HG03432 (cell line): ENCODE data around the gene HHAT.

Source experiments
- ATAC-seq: cut with Tn5 transposase; IDR thresholded peaks from one replicate; pipeline ENCODE4 v1.9.1; 2021; ENCODE audit warnings: mild to moderate bottlenecking, moderate library complexity; ENCODE audit not compliant: unreplicated experiment

Gene HHAT

DNA sequence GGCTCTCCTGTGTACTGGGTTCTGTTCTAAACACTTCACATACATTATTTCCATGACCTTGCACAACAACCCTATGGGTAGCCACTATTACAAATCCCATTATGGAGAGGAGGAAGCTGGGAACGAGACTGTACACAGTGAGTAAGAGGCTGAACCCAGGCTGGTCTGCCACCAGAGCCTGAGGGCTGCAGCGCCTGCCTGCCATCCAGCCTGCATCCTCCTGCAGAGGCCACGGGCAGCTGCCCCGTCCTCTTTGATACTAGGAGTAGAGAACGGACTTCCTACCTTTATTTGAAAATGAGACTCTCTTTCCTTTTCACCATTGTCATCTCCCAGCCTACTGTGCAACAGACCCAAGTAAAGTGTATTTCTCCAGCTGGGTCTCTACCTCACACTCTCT is 370.0 kb downstream of the HHAT start:
- ATAC-seq, result no peak

DNA sequence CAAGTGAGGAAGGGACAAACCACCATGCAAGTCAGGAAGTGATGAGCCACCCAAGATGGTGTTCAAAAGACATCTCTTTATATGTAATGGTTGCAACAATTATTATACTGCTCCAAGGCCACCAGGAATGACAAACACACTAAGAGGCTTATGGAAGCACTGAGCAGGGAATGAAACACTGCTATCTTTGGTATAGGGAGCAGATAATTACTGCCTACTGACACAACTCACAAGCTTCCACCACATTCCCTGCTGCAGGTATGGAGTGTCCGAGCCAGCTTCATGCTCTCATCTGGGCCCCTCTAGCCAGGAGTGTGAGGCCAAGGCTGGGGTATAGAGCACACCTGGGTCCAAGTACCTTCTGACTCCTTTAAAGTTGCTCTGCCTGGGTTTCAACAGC is 371.4 kb downstream of the HHAT start:
- ATAC-seq, result no peak

DNA sequence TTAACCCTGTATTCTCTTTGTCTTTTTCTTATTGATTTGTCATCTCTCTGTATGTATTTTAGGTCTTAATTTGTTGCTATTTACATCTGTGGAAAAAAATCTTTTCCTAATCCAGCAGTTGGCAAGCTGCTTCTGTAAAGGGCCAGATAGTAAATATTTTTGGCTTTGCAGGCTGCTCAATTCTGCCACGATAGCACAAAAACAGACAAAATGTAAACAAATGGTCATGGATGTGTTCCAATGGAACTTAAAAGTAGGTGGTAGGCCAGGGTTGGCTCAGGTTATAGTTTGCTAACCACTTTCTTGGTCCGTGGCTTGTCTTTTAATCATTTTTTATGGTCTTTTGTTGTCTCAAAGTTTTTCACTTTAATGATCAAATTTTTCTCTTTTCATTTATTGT is 371.8 kb downstream of the HHAT start:
- ATAC-seq, result no peak

DNA sequence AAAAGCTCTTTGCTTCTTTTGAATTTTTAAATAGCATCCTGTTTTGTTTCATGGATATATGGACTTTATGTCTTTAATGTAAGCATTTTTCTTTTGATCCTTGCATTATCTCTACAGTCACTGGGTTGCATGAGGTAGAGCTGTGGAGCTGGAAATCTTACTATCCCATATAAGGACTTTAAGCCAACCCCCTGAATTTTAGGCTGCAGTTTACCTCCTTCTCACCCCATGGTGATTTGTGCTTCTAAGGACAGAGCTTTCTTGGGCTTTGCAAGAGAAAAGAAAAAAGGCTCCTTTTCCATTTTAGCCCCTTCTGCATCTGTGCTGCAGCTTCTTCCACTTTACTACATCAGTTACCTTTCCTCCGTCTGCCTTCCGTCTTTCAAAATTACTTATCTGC is 373.8 kb downstream of the HHAT start:
- ATAC-seq, result no peak

DNA sequence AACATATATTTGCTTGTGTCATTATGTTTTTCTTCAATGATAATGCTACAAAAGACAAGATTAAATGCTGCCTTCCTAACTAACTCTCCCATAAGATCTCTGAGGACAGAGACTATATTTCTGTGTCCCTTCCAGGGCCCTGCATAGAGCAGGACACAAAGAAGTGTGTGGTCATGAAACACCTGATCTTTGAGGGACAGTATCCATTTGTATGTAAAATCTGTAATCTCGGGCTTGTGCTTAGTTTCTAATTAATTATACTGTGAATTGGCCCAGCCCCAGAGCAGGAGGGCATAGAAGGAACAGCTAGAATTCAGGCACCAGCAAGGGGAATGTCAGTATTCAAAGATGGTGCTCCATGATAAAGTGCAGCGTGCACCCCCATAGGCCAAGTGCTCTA is 374.9 kb downstream of the HHAT start:
- ATAC-seq, result no peak

DNA sequence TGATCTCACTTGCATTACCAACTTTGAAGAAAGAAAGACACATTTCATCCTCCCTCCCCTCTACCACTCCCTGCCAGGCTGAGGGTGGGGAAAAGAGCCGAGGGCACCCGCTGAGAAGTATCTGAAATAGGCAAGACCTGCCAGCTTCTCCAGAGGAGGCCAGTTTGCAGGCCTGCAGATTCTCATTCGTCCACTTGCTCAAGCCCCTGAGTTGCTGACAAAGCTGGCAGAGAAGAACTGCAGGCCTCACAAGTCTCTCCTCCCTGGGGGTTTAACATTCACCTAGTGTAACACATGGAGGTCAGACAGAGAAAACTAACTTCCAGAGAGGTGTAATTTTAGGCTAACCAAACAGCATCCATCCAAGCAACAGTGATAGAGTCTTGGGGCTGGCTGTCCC is 376.4 kb downstream of the HHAT start:
- no peak for ATAC-seq

DNA sequence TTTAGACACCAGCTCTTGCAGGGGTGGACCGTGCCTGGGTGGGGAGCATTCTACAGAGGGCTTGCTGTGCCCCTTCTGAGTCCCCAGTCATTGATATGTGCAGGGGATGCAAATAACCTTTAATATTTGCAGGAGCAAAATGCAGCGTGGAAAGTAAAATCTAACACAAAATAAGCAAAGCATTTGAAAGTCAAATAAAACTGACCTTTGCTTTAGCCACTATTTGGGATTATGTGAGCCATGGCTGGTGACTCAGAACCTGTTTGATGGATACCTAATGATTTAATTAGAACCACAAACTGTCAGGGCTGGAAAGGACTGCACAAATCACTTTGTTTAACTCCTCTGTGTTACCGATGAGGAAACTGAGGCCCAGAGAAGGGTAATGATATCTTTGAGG is 377.5 kb downstream of the HHAT start:
- ATAC-seq, result no peak

DNA sequence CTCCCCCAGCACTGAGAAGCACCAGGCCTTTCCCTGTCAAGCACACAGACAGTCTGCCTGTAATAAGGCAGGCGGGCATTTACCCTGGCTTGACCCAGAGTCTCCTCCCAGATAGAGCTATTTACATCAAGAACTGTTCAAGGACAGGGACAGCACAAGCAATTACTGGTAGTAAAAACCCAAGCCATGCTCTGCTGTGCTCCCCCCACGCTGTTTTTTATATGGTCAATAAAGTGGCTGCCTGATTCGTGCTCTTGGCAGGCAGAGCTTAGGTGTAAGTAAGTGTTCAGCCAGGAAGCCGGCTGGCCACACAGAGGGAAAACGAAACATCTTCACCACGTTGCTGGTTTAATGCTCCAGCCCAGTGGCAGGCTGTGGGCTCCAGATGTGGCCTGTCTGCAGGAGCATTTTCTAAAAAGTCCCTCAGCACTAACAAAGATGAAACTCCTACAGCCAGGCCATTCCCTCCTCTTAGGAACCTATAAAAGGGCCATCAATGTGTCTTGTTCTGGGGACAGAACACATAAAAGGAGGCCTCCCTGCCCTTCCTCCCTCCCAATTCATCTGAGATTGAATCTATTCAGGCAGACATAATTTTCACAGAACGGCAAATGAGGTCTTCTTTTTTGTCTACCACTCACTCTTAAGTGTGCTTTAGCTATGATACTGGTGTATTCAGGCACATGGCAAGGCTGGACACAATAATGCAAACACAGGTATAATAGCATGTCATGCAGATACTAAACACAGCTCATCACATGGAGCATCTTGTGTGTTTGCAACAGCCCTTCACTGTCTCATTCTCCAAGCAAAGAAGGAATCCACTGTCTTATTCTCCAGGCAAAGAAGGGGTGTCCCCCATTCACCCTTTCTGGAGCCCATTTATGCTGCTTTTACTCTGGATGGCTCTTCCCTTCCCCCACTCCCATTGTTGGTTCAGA is 378.9 kb downstream of the HHAT start:
- ATAC-seq, result no peak

DNA sequence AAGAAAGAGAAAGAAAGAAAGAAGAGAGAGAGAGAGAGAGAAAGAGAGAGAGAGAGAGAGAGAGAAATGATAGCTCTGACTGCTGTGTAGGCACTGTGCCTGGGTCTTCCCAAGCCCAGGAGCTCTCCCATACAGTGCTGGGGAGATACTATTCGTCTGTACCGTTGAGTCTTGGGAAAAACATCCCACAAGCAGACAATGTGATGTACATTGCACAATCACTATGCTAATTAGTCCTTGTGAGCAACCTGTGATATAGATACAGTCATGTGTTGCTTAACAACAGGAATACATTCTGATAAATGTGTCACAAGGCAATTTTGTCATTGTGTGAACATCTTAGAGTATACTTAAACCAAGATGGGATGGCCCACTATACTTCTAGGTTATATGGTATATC is 381.0 kb downstream of the HHAT start:
- no peak for ATAC-seq

DNA sequence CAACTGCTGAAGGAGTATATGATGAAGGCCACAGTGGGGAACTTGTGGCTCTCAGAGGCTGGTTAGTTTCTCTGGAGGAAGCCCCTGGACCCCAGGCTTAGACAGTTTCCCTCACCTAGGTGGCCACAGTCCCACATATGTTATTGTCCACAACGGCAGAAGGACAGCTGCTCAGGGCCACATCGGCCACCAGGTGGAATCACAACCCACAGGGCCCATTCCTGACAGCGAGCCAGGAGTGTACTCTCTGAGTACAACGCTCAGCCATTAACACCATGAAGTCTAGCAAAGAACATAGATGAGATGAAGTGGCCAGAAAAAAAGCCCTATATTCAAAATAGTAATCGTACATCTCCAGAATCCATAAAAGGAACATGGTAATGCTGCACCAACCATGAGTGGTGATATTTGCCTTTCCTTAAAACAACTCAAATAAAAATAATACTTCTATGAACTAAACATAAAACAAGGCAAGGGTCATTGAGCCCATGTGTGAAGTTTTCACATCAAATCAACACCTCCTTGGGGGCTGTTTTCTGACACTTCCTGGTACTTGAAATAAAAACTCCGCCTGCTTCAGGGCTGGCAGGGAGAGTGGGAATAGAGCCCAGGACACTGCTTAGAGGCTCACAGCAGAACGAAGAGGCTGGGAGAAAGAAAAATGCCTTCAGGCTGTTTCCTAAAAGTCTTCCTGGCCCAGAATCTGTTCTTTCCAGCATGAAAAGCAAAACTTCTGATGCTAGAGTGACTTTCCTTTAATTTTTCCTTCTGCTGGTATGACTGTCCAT is 383.3 kb downstream of the HHAT start:
- ATAC-seq, result no peak

DNA sequence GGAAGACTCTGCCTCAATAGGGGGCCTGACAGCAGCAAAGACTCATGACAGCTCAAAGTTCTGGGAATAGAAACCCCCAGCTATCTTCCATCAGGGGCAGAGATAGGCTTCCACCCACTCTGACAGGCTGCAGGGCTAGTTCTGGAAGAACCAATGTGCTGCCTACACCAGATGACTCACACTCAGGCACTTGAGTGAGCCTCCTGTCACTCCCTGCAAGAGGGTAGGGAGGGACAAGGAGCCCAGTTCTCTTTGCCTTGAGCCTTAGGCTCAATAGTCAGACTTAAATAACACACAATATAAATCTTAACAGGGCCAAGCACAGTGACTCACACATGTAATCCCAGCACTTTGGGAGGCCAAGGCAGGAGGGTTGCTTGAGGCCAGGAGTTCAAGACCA is 386.4 kb downstream of the HHAT start:
- ATAC-seq, result no peak

DNA sequence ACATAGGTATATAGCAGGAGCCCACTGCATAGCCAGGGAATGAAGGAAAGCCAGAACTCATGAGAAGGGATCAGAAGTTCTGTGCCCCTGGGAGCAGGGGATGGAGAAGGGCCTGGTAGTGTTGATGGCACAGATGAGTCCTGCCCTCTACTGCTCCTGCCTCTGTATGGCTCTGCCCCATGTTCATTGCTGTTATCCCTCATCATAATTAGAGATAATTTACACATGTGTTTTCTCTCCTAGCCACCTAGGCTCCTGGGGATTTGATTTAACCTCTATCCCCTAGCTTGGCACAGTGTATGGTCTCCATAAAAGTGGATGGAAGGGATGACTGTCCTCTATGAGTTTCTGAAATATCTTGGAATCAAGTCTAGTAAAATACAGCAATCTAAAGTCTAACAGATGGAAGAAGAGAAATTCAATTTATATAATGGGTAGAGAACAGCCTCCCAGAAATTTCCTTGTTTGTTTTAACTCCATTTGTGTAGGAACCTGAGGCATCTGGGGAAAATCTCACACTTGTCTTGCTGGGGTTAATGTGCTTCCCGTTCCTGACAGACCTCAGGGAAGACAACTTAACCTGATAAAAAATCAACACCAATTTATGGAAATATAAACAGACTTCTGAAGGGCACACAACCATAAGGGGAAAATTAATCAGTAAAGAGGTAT is 393.8 kb downstream of the HHAT start:
- ATAC-seq, result no peak

DNA sequence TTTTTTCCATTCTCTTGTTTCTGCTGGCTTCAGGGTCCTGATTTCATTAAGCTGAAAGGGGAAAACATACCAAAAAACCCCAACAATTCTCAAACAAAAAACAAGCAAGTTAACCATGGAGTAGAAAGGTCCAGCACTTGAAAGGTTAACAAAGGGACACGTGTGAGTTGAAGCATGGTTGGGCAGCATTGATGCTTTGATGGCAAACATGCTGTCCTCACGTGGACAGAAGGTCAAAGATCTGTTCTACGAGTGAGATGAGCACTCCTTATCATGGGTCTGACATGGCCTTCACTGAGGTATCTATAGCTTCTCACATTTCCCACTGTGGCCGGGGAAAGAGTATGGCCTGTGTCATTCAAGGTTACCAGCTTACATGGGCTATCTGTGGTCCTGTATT is 394.9 kb downstream of the HHAT start:
- no peak for ATAC-seq

DNA sequence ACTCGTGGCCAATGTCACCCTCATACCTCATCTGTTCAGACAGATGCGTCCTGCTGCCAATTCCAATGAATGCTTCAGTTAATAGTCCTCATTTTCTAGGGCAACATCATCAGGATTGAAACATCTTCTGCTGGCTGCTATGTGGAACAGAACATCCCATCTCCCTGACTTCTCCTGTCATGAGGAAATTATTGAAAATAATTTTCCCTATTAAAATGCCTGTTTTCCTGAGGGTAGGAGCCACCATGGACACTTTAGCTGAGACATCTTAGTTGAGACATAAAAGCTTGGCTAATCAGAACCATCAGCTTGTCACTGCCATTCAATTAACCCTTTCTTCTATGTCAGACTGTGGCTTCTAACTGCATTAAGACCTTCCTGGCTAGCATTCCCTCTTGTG is 396.1 kb downstream of the HHAT start:
- ATAC-seq, result no peak
